BJ (cell line): ENCODE data around the gene SNX7. TPM values are rescaled to one million over a fixed set of nuclear protein-coding genes. Genes with fewer than 3 reads are reported as not detected.
A peak's percentile ranks its signal among the peaks of the same experiment; 100 is the strongest.

Experiments used
- CTCF ChIA-PET: fragments of 350-600 bp; formaldehyde crosslinking; extraction: SDS; loops from one replicate; lab custom pipeline; 2021; ENCODE audit warnings: antibody characterized with exemption, inconsistent platforms; lab: Yijun Ruan, JAX
- POLR2A ChIA-PET: fragments of 300-600 bp; sonication (Branson Sonifier 250); formaldehyde crosslinking; extraction: SDS; loops from one replicate; lab custom pipeline; 2021; ENCODE audit warnings: antibody characterized with exemption; lab: Charles Lee
- DNase-seq: peaks from one replicate; pipeline ENCODE4 v3.0.0-alpha.2; 2011; ENCODE audit warnings: low read depth
- H3K27me3 ChIP-seq: 2 replicates; pipeline ENCODE4 v1.6.0; 2011; ENCODE audit warnings: low read length; ENCODE audit not compliant: control insufficient read depth, insufficient read depth
- H3K36me3 ChIP-seq: 2 replicates; pipeline ENCODE4 v1.5.1; 2011; ENCODE audit warnings: low read length; ENCODE audit not compliant: control insufficient read depth, insufficient read depth
- H3K4me3 ChIP-seq: 2 replicates; pipeline ENCODE4 v1.5.1; 2011; ENCODE audit warnings: low read depth, mild to moderate bottlenecking, control low read depth, low read length
- CTCF ChIP-seq: IDR thresholded peaks from 2 replicates; pipeline ENCODE4 v1.5.1; 2011; ENCODE audit warnings: low read depth, mild to moderate bottlenecking, control low read depth, inconsistent platforms, low read length, moderate library complexity; ENCODE audit not compliant: insufficient read depth
- polyA plus RNA-seq: library from polyadenylated mRNA; depleted of rRNA; stranded (reverse); fragments of >200 nt; gene quantifications from 2 replicates; pipeline ENCODE4 v1.2.3, GENCODE V29; 2011

The SNX7 gene
- polyA plus RNA-seq, 1 experiment = 13.4 TPM

- POLR2A ChIA-PET = no interaction called here
- DNase-seq = no peak
- Histone ChIP-seq H3K27me3 (no peaks in the 10 kb centered on the region), H3K4me3 (no peak overlapping the region), H3K36me3 (no peaks in the 10 kb centered on the region)
- CTCF ChIA-PET = no interaction called here
- TF ChIP-seq CTCF = no peak
Observed at GRCh38 chr1:98669355-98670296, 8.1 kb downstream of the SNX7 start.

- POLR2A ChIA-PET = no interaction called here
- no peaks in the 10 kb centered on the region for H3K27me3 ChIP-seq
- H3K4me3 ChIP-seq = no peak overlapping the region
- no peak for DNase-seq
- CTCF ChIA-PET = interaction anchor here (1.6 kb wide), 1 partner anchor 10 kb away, joined by 5 read pairs; no protein-coding TSS in a partner anchor
- no peak for TF ChIP-seq CTCF
- H3K36me3 ChIP-seq = no peaks in the 10 kb centered on the region
Observed at GRCh38 chr1:98672189-98672588, 10.7 kb downstream of the SNX7 start.

- Histone ChIP-seq H3K4me3 (no peak overlapping the region), H3K36me3 (no peaks in the 10 kb centered on the region), H3K27me3 (no peaks in the 10 kb centered on the region)
- TF ChIP-seq CTCF = no peak
- ChIA-PET CTCF (no interaction called here), POLR2A (no interaction called here)
- no peak for DNase-seq
Observed at GRCh38 chr1:98674075-98674781, 12.7 kb downstream of the SNX7 start.

- no peak for TF ChIP-seq CTCF
- POLR2A ChIA-PET = no interaction called here
- CTCF ChIA-PET = no interaction called here
Observed at GRCh38 chr1:98675282-98675681, 13.8 kb downstream of the SNX7 start.

GRCh38 chr1:98677288-98677687 is 15.8 kb downstream of the SNX7 start:
- ChIA-PET CTCF (no interaction called here), POLR2A (no interaction called here)
- Histone ChIP-seq H3K27me3 (no peaks in the 10 kb centered on the region), H3K36me3 (no peaks in the 10 kb centered on the region), H3K4me3 (no peak overlapping the region)
- TF ChIP-seq CTCF = no peak
- DNase-seq = no peak

More at GRCh38 chr1:98675282-98675681, 13.8 kb downstream of the SNX7 start:
- no peaks in the 10 kb centered on the region for H3K36me3 ChIP-seq
- no peak overlapping the region for H3K4me3 ChIP-seq
- no peaks in the 10 kb centered on the region for H3K27me3 ChIP-seq
- DNase-seq = peak; percentile 27
